Vagina (tissue), 2 donors: ENCODE data around the gene TIE1.

ENCODE experiments used
- CTCF ChIP-seq, 3 experiments: fragments of 450-650 bp in 2 of 3; fragments of 200-600 bp in 1 of 3; sonication (generic) in 1 of 3; IDR thresholded peaks; one replicate each; pipeline ENCODE4 v1.5.1; 2017 to 2019; ENCODE audit warnings: antibody characterized with exemption in 3 of 3, mild to moderate bottlenecking in 2 of 3, moderate library complexity in 2 of 3
- POLR2A ChIP-seq, 2 donors: fragments of 450-650 bp; IDR thresholded peaks; one replicate each; pipeline ENCODE4 v1.6.1; 2017; ENCODE audit warnings: antibody characterized with exemption in 2 of 2, mild to moderate bottlenecking in 2 of 2, moderate library complexity in 2 of 2

GRCh38 chr1:43327549-43328292, 26.9 kb downstream of the TIE1 start:
- no peak for TF ChIP-seq POLR2A (IDR thresholded peaks at IDR 0.05)
- no peak for TF ChIP-seq CTCF (IDR thresholded peaks at IDR 0.05)
